ENCODE measurements around the gene FHAD1. TPM values are rescaled to one million over a fixed set of nuclear protein-coding genes. Genes with fewer than 3 reads are reported as not detected.

Gene FHAD1
- total and polyA plus RNA-seq, 2 donors (not counting 1 experiment from before 2014, with no cell fraction given), result not detected

GRCh38 chr1:15255582-15256149, 8.6 kb downstream of the FHAD1 start:
- no peak for TF ChIP-seq CTCF (IDR thresholded peaks at IDR 0.05)
- Histone ChIP-seq H3K4me3 (ENCODE audit: control extremely low read depth in 1 of 5, extremely low read depth in 1 of 5, insufficient read depth in 1 of 5, low read depth in 2 of 5, low read length in 4 of 5) (no peak overlapping the region), H3K4me1 (ENCODE audit: control insufficient read depth in 2 of 2, insufficient read depth in 2 of 2, low read length in 2 of 2) (no peaks in the 10 kb centered on the region), H3K4me2 (replicated peaks; ENCODE audit: low read depth, low read length, poor library complexity, severe bottlenecking) (no peak overlapping the region), H2AFZ (ENCODE audit: insufficient read depth, low read depth, low read length, poor library complexity, severe bottlenecking) (no peak overlapping the region), H3K27me3 (replicated peaks in 1 of 4; ENCODE audit: control extremely low read depth in 1 of 4, control insufficient read depth in 3 of 4, insufficient read depth in 4 of 4, low read length in 3 of 4) (peaks cover 0 to 4% (median 0%) of the 10 kb centered on the region in 4 experiments), H3K79me2 (ENCODE audit: control insufficient read depth, insufficient read depth, low read length) (no peaks in the 10 kb centered on the region), H3K9me3 (ENCODE audit: control extremely low read depth in 1 of 3, control insufficient read depth in 2 of 3, insufficient read depth in 1 of 3, low read length in 2 of 3) (no peaks in the 10 kb centered on the region), H3K36me3 (replicated peaks in 1 of 2; ENCODE audit: control extremely low read depth in 1 of 2, control insufficient read depth in 1 of 2, extremely low read depth in 1 of 2, insufficient read depth in 2 of 2, low read length in 1 of 2) (no peaks in the 10 kb centered on the region), H4K20me1 (ENCODE audit: control insufficient read depth, insufficient read depth, low read length, poor library complexity, severe bottlenecking) (no peaks in the 10 kb centered on the region), H3K9ac (ENCODE audit: low read length) (no peak overlapping the region), H3K27ac (ENCODE audit: low read length in 2 of 2) (no peak overlapping the region)
- WGBS (ENCODE audit: insufficient coverage), result 75% methylated on average over 4 of the region's 4 CpGs
- DNase-seq, result no peak
- ATAC-seq (ENCODE audit: low read depth), result no peak
- H3K4me1 Mint-ChIP-seq, result no peaks in the 10 kb centered on the region
- POLR2A ChIA-PET, result no interaction called here
- H3K9me3 Mint-ChIP-seq (ENCODE audit: insufficient read depth), result no peaks in the 10 kb centered on the region
- CTCF ChIA-PET, result no interaction called here
- H3K4me3 Mint-ChIP-seq, result no peak overlapping the region
- peaks cover 17% of the 10 kb centered on the region for H3K27me3 Mint-ChIP-seq
- intact Hi-C loops (cut with micrococcal nuclease), result no loop called here
- H3K27ac Mint-ChIP-seq, result no peak overlapping the region

- CTCF ChIA-PET, result no interaction called here
- Histone ChIP-seq H2AFZ (ENCODE audit: insufficient read depth, low read depth, low read length, poor library complexity, severe bottlenecking) (no peak overlapping the region), H3K9me3 (ENCODE audit: control extremely low read depth in 1 of 3, control insufficient read depth in 2 of 3, insufficient read depth in 1 of 3, low read length in 2 of 3) (no peaks in the 10 kb centered on the region), H4K20me1 (ENCODE audit: control insufficient read depth, insufficient read depth, low read length, poor library complexity, severe bottlenecking) (no peaks in the 10 kb centered on the region), H3K79me2 (ENCODE audit: control insufficient read depth, insufficient read depth, low read length) (no peaks in the 10 kb centered on the region), H3K27ac (ENCODE audit: low read length in 2 of 2) (no peak overlapping the region), H3K4me2 (replicated peaks; ENCODE audit: low read depth, low read length, poor library complexity, severe bottlenecking) (no peak overlapping the region), H3K4me1 (ENCODE audit: control insufficient read depth in 2 of 2, insufficient read depth in 2 of 2, low read length in 2 of 2) (peaks cover 4 to 6% of the 10 kb centered on the region in 2 donors), H3K9ac (ENCODE audit: low read length) (no peak overlapping the region), H3K36me3 (replicated peaks in 1 of 2; ENCODE audit: control extremely low read depth in 1 of 2, control insufficient read depth in 1 of 2, extremely low read depth in 1 of 2, insufficient read depth in 2 of 2, low read length in 1 of 2) (no peaks in the 10 kb centered on the region), H3K27me3 (replicated peaks in 1 of 4; ENCODE audit: control extremely low read depth in 1 of 4, control insufficient read depth in 3 of 4, insufficient read depth in 4 of 4, low read length in 3 of 4) (peaks cover 0 to 4% (median 0%) of the 10 kb centered on the region in 4 experiments), H3K4me3 (ENCODE audit: control extremely low read depth in 1 of 5, extremely low read depth in 1 of 5, insufficient read depth in 1 of 5, low read depth in 2 of 5, low read length in 4 of 5) (no peak overlapping the region)
- ATAC-seq (ENCODE audit: low read depth) (no peak), DNase-seq (no peak)
- H3K4me1 Mint-ChIP-seq, result peaks cover 8% of the 10 kb centered on the region
- 100% methylated on average over 2 of the region's 3 CpGs for WGBS (ENCODE audit: insufficient coverage)
- POLR2A ChIA-PET, result interaction anchor here (0.6 kb wide), 1 partner anchor 8 kb away, joined by 3 read pairs; no protein-coding TSS in a partner anchor
- intact Hi-C loops (cut with micrococcal nuclease), result no loop called here
- no peak overlapping the region for H3K27ac Mint-ChIP-seq
- no peak overlapping the region for H3K4me3 Mint-ChIP-seq
- H3K27me3 Mint-ChIP-seq, result peaks cover 22% of the 10 kb centered on the region
- H3K9me3 Mint-ChIP-seq (ENCODE audit: insufficient read depth), result no peaks in the 10 kb centered on the region
- TF ChIP-seq CTCF (IDR thresholded peaks at IDR 0.05) (no peak), EZH2 (IDR thresholded peaks at IDR 0.05; ENCODE audit: borderline replicate concordance, insufficient read depth, low read depth, low read length, poor library complexity, severe bottlenecking) (no peak)
These were observed 9.6 kb downstream of the FHAD1 start for GRCh38 chr1:15256584-15256983.
